Neuronal stem cell (in vitro differentiated cells): ENCODE results near the gene MYBPC2.

Experiments used
- DNase-seq: peaks from one replicate; pipeline ENCODE4 v3.0.0-alpha.2; 2013; ENCODE audit warnings: low spot score
- H2AFZ ChIP-seq: one replicate; pipeline ENCODE4 v1.6.1; 2013; ENCODE audit warnings: mild to moderate bottlenecking, low read length, inconsistent platforms
- H2AK5ac ChIP-seq: 2 replicates; pipeline ENCODE4 v1.6.1; 2013; ENCODE audit warnings: low read depth, mild to moderate bottlenecking, inconsistent platforms, low read length, moderate library complexity, mixed read lengths
- H2BK120ac ChIP-seq: 2 replicates; pipeline ENCODE4 v1.6.1; 2013; ENCODE audit warnings: low read depth, mild to moderate bottlenecking, inconsistent platforms, low read length, moderate library complexity, mixed read lengths
- H2BK12ac ChIP-seq: one replicate; pipeline ENCODE4 v1.6.1; 2013; ENCODE audit warnings: low read length, inconsistent platforms
- H2BK15ac ChIP-seq: 2 replicates; pipeline ENCODE4 v1.6.1; 2013; ENCODE audit warnings: mild to moderate bottlenecking, low read length, inconsistent platforms, mixed read lengths
- H2BK5ac ChIP-seq: one replicate; pipeline ENCODE4 v1.6.1; 2013; ENCODE audit warnings: inconsistent platforms, mild to moderate bottlenecking, low read length, moderate library complexity
- H3K14ac ChIP-seq: one replicate; pipeline ENCODE4 v1.6.1; 2013; ENCODE audit warnings: low read length, inconsistent platforms
- H3K18ac ChIP-seq: 2 replicates; pipeline ENCODE4 v1.6.1; 2013; ENCODE audit warnings: low read length, inconsistent platforms
- H3K23ac ChIP-seq: 2 replicates; pipeline ENCODE4 v1.6.1; 2013; ENCODE audit warnings: low read depth, mild to moderate bottlenecking, mixed read lengths, low read length, inconsistent platforms; ENCODE audit not compliant: poor library complexity
- H3K27ac ChIP-seq: replicated peaks from 3 replicates; pipeline ENCODE4 v1.5.1; 2013; ENCODE audit warnings: low read length, inconsistent platforms
- H3K27me3 ChIP-seq, 3 experiments: 2 replicates each; pipeline ENCODE4 v1.6.1; 2013; ENCODE audit warnings: low read length in 3 of 3, mild to moderate bottlenecking in 2 of 3, inconsistent platforms in 1 of 3, low read depth in 1 of 3, mixed read lengths in 1 of 3, moderate library complexity in 1 of 3; ENCODE audit not compliant: control insufficient read depth in 3 of 3, insufficient read depth in 3 of 3
- H3K36me3 ChIP-seq, 2 donors: replicated peaks in 1 of 2; 2 replicates each; pipeline ENCODE4 v1.6.1; 2013; ENCODE audit warnings: low read length in 2 of 2; ENCODE audit not compliant: control insufficient read depth in 2 of 2, insufficient read depth in 2 of 2
- H3K4ac ChIP-seq: 2 replicates; pipeline ENCODE4 v1.6.1; 2013; ENCODE audit warnings: inconsistent platforms, mild to moderate bottlenecking, low read length, moderate library complexity
- H3K4me1 ChIP-seq, 2 donors: 1 replicate in 1 of 2; 2 replicates in 1 of 2; pipeline ENCODE4 v1.6.1; 2013; ENCODE audit warnings: low read length in 2 of 2, low read depth in 1 of 2; ENCODE audit not compliant: control insufficient read depth in 2 of 2, insufficient read depth in 1 of 2
- H3K4me2 ChIP-seq: one replicate; pipeline ENCODE4 v1.6.1; 2013; ENCODE audit warnings: mild to moderate bottlenecking, low read length, inconsistent platforms; ENCODE audit not compliant: insufficient read depth, poor library complexity, severe bottlenecking
- H3K4me3 ChIP-seq, 2 donors: 2 replicates each; pipeline ENCODE4 v1.5.1; 2013; ENCODE audit warnings: low read length in 2 of 2, mild to moderate bottlenecking in 2 of 2, inconsistent platforms in 1 of 2, moderate library complexity in 1 of 2
- H3K79me1 ChIP-seq: one replicate; pipeline ENCODE4 v1.6.1; 2013; ENCODE audit warnings: low read depth, mild to moderate bottlenecking, inconsistent platforms, low read length, moderate library complexity
- H3K9ac ChIP-seq: one replicate; pipeline ENCODE4 v1.6.1; 2013; ENCODE audit warnings: mild to moderate bottlenecking, low read depth, low read length, inconsistent platforms; ENCODE audit not compliant: poor library complexity
- H3K9me3 ChIP-seq, 2 donors: replicated peaks in 1 of 2; 2 replicates each; pipeline versions ENCODE3 to v1.6.1; 2013; ENCODE audit warnings: low read length in 2 of 2, mild to moderate bottlenecking in 2 of 2, inconsistent platforms in 1 of 2, low read depth in 1 of 2, mixed read lengths in 1 of 2, moderate library complexity in 1 of 2; ENCODE audit not compliant: control insufficient read depth in 2 of 2, insufficient read depth in 1 of 2
- H4K8ac ChIP-seq: one replicate; pipeline ENCODE4 v1.6.1; 2013; ENCODE audit warnings: low read depth, mild to moderate bottlenecking, inconsistent platforms, low read length, moderate library complexity
- H4K91ac ChIP-seq: one replicate; pipeline ENCODE4 v1.6.1; 2013; ENCODE audit warnings: low read length, low read depth, mild to moderate bottlenecking, inconsistent platforms; ENCODE audit not compliant: poor library complexity
- WGBS, 2 donors: extraction: QIAGEN DNeasy Blood & Tissue Kit; methylation state at CpG; one replicate each; pipeline ENCODE4 v1.1.7; 2013; ENCODE audit warnings: missing lambda C conversion rate in 2 of 2, mixed read lengths in 1 of 2; ENCODE audit not compliant: insufficient read length in 2 of 2, insufficient replicate concordance in 1 of 2; ENCODE audit errors: extremely low coverage in 2 of 2; 5-methylcytosine and 5-hydroxymethylcytosine counted together

Gene MYBPC2

GRCh38 chr19:50447750-50448149, 15.1 kb downstream of the MYBPC2 start:
- Histone ChIP-seq H2BK5ac (no peak overlapping the region), H3K79me1 (no peaks in the 10 kb centered on the region), H3K27ac (no peak overlapping the region), H3K18ac (no peak overlapping the region), H3K4me2 (no peak overlapping the region), H2AK5ac (peak overlapping the region; percentile 53), H3K4ac (no peak overlapping the region), H3K14ac (no peak overlapping the region), H4K91ac (no peak overlapping the region), H4K8ac (no peak overlapping the region), H2BK120ac (no peak overlapping the region), H3K36me3 (no peaks in the 10 kb centered on the region), H3K27me3 (no peaks in the 10 kb centered on the region), H3K23ac (no peak overlapping the region), H3K4me3 (peak overlapping the region in 1 of 2 donors; percentile 48), H3K9ac (no peak overlapping the region), H2AFZ (no peak overlapping the region), H2BK12ac (no peak overlapping the region), H2BK15ac (no peak overlapping the region), H3K4me1 (no peaks in the 10 kb centered on the region), H3K9me3 (peaks cover 0 to 4% of the 10 kb centered on the region in 2 donors)
- DNase-seq, result no peak
- no CpG with 5 or more reads among the region's 10 CpGs for WGBS, 2 donors

- Histone ChIP-seq H2BK15ac (no peak overlapping the region), H3K23ac (no peak overlapping the region), H3K9me3 (peaks cover 0 to 4% of the 10 kb centered on the region in 2 donors), H2BK5ac (no peak overlapping the region), H3K18ac (peak overlapping the region; percentile 1), H3K4me2 (no peak overlapping the region), H3K79me1 (no peaks in the 10 kb centered on the region), H4K91ac (no peak overlapping the region), H2AK5ac (no peak overlapping the region), H4K8ac (no peak overlapping the region), H3K4me1 (no peaks in the 10 kb centered on the region), H3K14ac (no peak overlapping the region), H3K4ac (no peak overlapping the region), H3K27me3 (no peaks in the 10 kb centered on the region), H3K4me3 (no peak overlapping the region), H2AFZ (no peak overlapping the region), H2BK120ac (no peak overlapping the region), H3K27ac (no peak overlapping the region), H2BK12ac (no peak overlapping the region), H3K9ac (no peak overlapping the region), H3K36me3 (no peaks in the 10 kb centered on the region)
- WGBS, 2 donors, result no CpG with 5 or more reads among the region's 14 CpGs
- DNase-seq, result no peak
Observed at GRCh38 chr19:50449236-50449899, 16.7 kb downstream of the MYBPC2 start.

- no CpG with 5 or more reads among the region's 30 CpGs for WGBS, 2 donors
Observed at GRCh38 chr19:50450369-50451222, 17.9 kb downstream of the MYBPC2 start.

GRCh38 chr19:50451223-50451534, 18.5 kb downstream of the MYBPC2 start:
- Histone ChIP-seq H3K79me1 (no peaks in the 10 kb centered on the region), H2BK15ac (no peak overlapping the region), H2BK12ac (no peak overlapping the region), H3K4me2 (no peak overlapping the region), H3K4me3 (no peak overlapping the region), H3K4me1 (no peaks in the 10 kb centered on the region), H3K9me3 (peaks cover 0 to 4% of the 10 kb centered on the region in 2 donors), H4K8ac (no peak overlapping the region), H3K23ac (peak overlapping the region; percentile 2), H3K36me3 (no peaks in the 10 kb centered on the region), H2BK5ac (no peak overlapping the region), H3K27ac (no peak overlapping the region), H2AFZ (no peak overlapping the region), H2AK5ac (no peak overlapping the region), H4K91ac (no peak overlapping the region), H3K4ac (no peak overlapping the region), H3K14ac (no peak overlapping the region), H3K27me3 (no peaks in the 10 kb centered on the region), H3K9ac (no peak overlapping the region), H3K18ac (peak overlapping the region; percentile 24), H2BK120ac (no peak overlapping the region)
- no peak for DNase-seq
- no CpG with 5 or more reads among the region's 13 CpGs for WGBS, 2 donors

More at GRCh38 chr19:50450369-50451222, 17.9 kb downstream of the MYBPC2 start:
- Histone ChIP-seq H3K4me3 (peak overlapping the region in 1 of 2 donors; percentile 17), H3K9me3 (peaks cover 0 to 4% of the 10 kb centered on the region in 2 donors), H3K27ac (no peak overlapping the region), H2BK15ac (no peak overlapping the region), H2AK5ac (no peak overlapping the region), H3K4me1 (no peaks in the 10 kb centered on the region), H4K91ac (no peak overlapping the region), H2BK12ac (no peak overlapping the region), H3K18ac (peak overlapping the region; percentile 24), H3K4me2 (no peak overlapping the region), H3K27me3 (no peaks in the 10 kb centered on the region), H4K8ac (no peak overlapping the region), H2BK5ac (no peak overlapping the region), H3K36me3 (no peaks in the 10 kb centered on the region), H3K4ac (no peak overlapping the region), H3K23ac (peak overlapping the region; percentile 2), H2BK120ac (no peak overlapping the region), H3K14ac (no peak overlapping the region), H3K9ac (no peak overlapping the region), H3K79me1 (no peaks in the 10 kb centered on the region), H2AFZ (no peak overlapping the region)
- DNase-seq, result no peak
